HG03432 (cell line): Measurements from ENCODE around the gene PKD2L1.
"Not testable (repeated sequence)": the region's sequence is repeated elsewhere in the genome, so short reads cannot be mapped to it uniquely, and the experiment has no call there.

Source experiments
- ATAC-seq: cut with Tn5 transposase; IDR thresholded peaks from one replicate; pipeline ENCODE4 v1.9.1; 2021; ENCODE audit warnings: mild to moderate bottlenecking, moderate library complexity; ENCODE audit not compliant: unreplicated experiment

PKD2L1 gene

DNA sequence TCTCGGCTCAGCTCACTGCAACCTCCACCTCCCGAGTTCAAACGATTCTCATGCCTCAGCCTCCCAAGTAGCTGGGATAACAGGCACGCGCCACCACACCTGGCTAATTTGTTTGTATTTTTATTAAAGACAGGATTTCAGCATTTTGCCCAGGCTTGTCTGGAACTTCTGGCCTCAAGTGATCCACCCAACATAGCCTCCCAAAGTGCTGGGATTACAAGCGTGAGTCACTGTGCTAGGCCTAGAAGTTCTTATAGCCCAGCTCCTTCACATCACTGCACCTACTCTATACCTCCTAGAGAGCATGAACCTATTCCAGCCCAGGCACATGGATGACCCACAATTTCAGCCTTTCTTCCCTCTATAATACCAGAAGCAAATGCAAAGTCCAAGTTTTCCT lies 42.3 kb downstream of the PKD2L1 start:
- no peak for ATAC-seq

DNA sequence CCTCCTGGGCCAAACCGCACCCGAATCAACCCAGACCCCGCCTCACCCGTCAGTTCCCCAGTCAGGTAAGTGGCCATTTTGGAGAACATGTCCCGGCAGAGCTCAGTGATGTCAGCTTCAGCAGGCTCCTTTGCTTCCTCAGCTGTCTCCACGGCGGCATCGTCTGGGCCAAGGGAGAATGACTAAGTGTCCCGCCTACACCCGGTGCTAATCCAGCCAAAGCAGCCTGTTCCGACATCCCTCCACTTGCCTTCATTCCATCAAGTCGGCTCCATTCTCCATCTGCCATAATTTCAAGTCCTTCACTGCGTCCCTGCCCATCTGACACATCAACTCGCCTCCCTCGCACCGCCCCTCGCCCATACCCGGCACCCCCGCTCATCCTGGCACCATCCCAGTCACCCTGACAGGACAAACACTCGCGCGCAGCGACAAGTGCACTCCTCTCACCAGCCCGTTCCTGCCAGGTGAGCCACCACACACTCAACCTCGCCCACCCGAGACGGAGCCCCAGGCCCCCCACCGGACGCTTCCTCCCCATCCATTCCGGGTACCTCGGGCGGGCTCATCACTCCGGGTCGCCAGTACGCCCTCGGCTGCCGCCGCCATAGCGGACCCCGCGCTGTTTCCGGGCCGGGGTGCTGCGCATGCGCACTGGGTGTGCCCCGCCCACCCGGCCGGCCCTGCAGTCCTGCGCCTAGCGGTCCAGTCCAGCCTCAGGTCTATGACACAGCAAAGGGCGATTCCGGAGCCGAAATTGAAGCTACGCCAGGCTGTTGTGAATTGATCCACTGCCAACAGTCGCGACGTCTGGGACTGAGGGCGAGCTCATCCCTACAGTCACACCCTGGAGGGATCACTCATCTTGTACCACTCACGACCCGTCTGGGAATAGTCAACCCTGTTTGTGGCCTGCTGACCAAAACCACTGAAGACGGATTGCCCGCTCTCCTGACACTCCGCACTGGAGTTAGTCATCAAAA lies 43.7 kb downstream of the PKD2L1 start, which contains the start of gene BLOC1S2:
TSS of gene BLOC1S2 (minus strand) at position 630 of the 983 bp plus-strand sequence. CDS start at position 609, 21 bp downstream.
- peak; percentile 94 for ATAC-seq

DNA sequence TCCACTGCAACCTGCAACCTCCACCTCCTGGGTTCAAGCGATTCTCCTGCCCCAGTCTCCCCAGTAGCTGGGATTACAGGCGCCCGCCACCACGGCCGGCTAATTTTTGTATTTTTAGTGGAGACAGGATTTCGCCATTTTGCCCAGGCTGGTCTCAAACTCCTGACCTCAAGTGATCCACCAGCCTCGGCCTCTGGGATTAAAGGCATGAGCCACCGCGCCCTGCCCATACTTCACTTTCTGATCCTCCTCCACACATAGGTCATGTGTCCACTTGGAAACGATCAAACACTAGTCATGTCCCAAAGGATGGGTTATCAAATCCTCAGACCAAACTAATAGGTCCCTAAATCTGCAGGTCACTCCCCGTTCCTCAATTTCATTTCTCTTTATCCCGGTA lies 44.7 kb downstream of the PKD2L1 start:
- not testable (repeated sequence) for ATAC-seq

GRCh38 chr10:100282907-100283306 lies 47.1 kb downstream of the PKD2L1 start:
- ATAC-seq = no peak

DNA sequence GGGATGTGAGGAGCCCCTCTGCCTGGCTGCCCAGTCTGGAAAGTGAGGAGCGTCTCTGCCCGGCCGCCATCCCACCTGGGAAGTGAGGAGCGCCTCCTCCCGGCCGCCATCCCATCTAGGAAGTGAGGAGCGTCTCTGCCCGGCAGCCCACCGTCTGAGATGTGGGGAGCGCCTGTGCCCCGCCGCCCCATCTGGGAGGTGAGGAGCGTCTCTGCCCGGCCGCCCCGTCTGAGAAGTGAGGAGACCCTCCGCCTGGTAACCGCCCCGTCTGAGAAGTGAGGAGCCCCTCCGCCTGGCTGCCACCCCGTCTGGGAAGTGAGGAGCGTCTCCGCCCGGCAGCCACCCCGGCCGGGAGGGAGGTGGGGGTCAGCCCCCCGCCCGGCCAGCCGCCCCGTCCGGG lies 53.1 kb downstream of the PKD2L1 start:
- not testable (repeated sequence) for ATAC-seq

DNA sequence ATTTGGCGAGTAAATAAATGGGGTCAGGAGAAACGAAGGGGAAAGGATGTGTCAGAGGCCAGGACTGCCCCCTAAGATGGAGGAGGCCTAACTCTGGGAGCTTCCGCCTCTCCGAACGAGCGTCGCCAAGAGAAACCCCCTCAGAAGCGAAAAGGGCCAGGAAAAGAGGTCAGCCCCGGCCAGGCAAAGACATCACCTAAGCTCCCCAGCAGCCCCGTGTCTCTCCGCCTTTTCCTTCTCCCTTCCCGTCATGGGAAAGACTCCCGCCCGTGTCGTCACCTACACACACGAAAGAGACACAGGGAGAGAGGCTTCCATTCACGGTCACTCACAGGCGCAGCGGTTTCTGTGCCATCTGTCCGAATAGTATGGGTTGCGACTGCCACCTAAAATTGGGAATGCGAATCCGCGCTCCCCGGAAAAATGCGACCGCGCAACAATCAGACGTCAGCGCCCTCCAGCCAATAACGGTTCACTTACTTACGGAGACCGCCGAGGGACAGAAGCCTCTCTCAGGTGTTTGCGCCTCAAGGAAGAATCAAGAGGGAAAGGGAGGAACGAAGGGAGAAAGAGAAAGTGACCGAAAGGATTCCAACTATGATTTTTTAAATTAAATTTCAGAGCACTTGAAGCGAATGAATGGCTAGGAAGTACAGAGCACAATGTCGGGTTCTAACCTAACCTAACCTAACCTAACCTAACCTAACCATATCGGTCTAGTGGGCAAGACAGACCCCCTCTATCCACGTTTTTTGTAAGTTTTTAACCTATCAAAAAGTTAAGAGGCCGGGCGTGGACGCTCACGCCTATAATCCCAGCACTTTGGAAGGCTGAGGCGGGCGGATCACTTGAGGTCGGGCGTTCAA lies 62.6 kb downstream of the PKD2L1 start, which contains the start of gene CWF19L1:
TSS of gene CWF19L1 (minus strand) at position 400 of the 866 bp plus-strand sequence. CDS start at position 355, 45 bp downstream.
- peak; percentile 81 for ATAC-seq

DNA sequence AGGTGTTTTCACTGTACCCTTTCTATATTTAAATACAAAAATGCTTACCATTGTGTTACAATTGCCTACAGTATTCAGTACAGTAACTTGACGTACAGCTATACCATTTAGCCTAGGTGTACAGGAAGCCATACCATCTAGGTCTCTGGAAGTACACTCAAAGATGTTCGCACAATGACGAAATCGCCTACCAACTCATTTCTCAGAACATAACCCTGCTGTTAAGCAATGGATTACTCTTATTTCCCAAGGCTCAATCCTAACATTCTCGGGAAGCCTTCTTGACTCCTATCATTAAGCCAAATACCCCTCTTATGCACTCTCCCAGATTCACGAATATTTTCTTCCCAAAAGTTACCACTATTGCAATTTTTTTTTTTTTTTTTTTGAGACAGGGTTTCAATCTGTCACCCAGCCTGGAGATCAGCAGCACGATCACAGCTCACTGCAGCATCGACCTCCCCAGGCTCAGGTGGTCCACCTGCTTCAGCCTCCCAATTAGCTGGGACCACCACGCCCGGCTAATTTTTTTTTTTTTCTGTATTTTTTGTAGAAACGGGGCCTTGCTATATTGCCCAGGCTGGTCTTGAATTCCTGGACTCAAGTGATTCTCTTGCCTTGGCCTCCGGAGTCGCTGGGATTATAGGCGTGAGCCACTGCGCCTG lies 64.1 kb downstream of the PKD2L1 start:
- no peak for ATAC-seq

DNA sequence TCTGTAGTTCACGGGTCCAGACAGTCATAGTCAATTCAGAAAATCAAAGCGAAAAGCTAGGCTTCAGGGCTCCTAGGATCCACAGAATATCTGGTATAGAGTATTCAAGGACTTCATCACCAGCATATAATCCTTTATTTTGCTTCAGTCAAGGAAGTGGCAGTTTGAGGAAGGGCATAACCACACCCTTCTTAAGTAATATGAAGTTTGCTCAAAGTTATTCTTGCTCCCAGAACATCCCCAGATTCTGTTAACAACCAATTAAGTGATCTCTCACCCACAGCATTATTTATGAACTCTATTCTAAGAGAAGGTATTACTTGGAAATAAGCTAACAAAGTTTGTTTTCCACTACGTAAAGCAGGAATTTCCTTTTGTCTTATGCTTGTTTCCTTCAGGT lies 75.8 kb downstream of the PKD2L1 start:
- ATAC-seq = no peak

- no peak for ATAC-seq
Measured at GRCh38 chr10:100253041-100253440, 77.0 kb downstream of the PKD2L1 start.

DNA sequence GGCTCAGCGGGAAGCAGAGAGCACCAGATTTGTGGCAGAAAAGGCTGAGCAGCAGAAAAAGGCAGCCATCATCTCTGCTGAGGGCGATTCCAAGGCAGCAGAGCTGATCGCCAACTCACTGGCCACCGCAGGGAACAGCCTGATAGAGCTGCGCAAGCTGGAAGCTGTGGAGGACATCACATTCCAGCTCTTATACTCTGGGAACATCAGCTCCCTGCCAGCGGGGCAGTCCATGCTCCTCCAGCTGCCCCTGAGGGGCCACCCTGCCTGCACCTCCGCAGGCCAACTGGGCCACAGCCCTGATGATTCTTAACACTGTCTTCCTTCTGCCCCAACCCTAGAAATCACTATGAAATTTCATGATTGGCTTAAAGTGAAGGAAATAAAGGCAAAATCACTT lies 81.2 kb downstream of the PKD2L1 start:
- ATAC-seq = no peak

GRCh38 chr10:100245484-100246220 lies 84.4 kb downstream of the PKD2L1 start:
- ATAC-seq = no peak

DNA sequence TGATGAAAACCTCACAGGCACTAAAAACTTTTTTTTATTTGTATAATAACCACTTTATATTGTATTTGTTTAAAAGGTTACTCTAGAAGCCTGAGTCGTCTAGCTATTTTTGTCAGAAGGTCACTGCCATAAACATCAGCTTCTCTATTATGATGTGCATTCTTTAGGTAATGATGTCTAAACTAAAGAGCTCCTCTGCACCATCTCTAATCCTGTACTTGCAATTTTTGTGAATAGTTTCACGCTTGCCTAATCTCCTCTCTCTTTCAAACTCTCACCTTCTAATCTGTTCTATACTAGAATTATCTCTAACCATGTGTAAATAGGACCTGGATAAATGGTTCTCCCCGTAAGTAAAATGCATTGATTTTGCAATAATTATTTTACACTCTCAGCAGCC lies 90.2 kb downstream of the PKD2L1 start:
- no peak for ATAC-seq

- no peak for ATAC-seq
Measured at GRCh38 chr10:100238429-100238828, 91.6 kb downstream of the PKD2L1 start.
